GM13977 (cell line): ENCODE results near the gene DDI2.

Source experiments
- DNase-seq: peaks from one replicate; pipeline ENCODE4 v3.0.0; 2012; ENCODE audit warnings: low spot score
- CTCF ChIP-seq: IDR thresholded peaks from 2 replicates; pipeline ENCODE4 v1.5.1; 2012; ENCODE audit warnings: mild to moderate bottlenecking, control low read depth; ENCODE audit not compliant: insufficient read depth; ENCODE audit errors: extremely low read depth, missing control alignments
- in situ Hi-C: fragments of 300-500 bp; cut with MboI; formaldehyde crosslinking; loops from one replicate; pipeline ENCODE4 v1.12.0; 2022; ENCODE audit warnings: low sequenced_read_pairs, low pct_unique_long_range_greater_than_20kb, mixed read lengths, inconsistent platforms; ENCODE audit not compliant: unreplicated experiment

The DDI2 gene

GRCh38 chr1:15609631-15610030, 7.6 kb upstream of the DDI2 start:
- in situ Hi-C loops, result no loop called here
- TF ChIP-seq CTCF, result no peak
- no peak for DNase-seq

GRCh38 chr1:15610167-15610566, 7.1 kb upstream of the DDI2 start:
- TF ChIP-seq CTCF, result no peak
- in situ Hi-C loops, result no loop called here

GRCh38 chr1:15616373-15617172, 685 bp upstream of the DDI2 start:
- no peak for TF ChIP-seq CTCF
- in situ Hi-C loops, result no loop called here
- peak; percentile 27 for DNase-seq

More at GRCh38 chr1:15610167-15610566, 7.1 kb upstream of the DDI2 start:
- DNase-seq, result no peak

- no peak for TF ChIP-seq CTCF
- peak; percentile 61 for DNase-seq
- in situ Hi-C loops, result no loop called here
Observed at GRCh38 chr1:15618077-15618654, 908 bp downstream of the DDI2 start.

GRCh38 chr1:15618655-15619525, 1.6 kb downstream of the DDI2 start:
- no peak for TF ChIP-seq CTCF
- in situ Hi-C loops, result no loop called here
- no peak for DNase-seq

DNA sequence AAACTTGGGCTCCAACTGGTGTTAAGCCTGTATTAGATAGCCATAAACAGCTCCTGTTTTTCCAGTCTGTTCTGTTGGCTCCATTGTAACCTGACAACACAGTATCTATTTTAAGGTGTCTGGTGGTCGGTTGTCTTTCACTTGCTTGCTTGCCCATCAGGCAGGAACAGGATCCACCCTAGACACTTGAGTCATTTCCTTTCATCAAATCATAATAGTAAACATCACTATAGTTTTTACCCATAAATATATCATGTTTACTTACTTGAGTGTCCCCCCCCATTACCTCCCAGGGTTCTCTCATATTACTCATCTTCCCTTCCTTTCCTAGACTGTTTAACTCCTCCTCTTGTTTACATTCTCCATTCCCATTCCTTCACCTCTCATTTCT, 2.9 kb downstream of the DDI2 start:
- in situ Hi-C loops, result no loop called here
- no peak for TF ChIP-seq CTCF
- DNase-seq, result no peak
